Measurements from ENCODE around the gene STX4. TPM values are rescaled to one million over a fixed set of nuclear protein-coding genes. Genes with fewer than 3 reads are reported as not detected.

Gene STX4
- total and polyA plus RNA-seq, 9 of the 15 experiments (the other 6 are each of a cell fraction or from before 2014, with no cell fraction given) = 3.2 to 48.0 (median 21.5) TPM

GRCh38 chr16:31005350-31006085, 27.8 kb upstream of the STX4 start (continued):
- TF ChIP-seq ARID4B (CRISPR knock-in tag; IDR thresholded peaks at IDR 0.05) = no peak
- no peak for TF ChIP-seq GTF3C2 (IDR thresholded peaks at IDR 0.05; ENCODE audit: borderline replicate concordance, extremely low read depth, insufficient read length)
- no peak for TF ChIP-seq ZBTB7A (IDR thresholded peaks at IDR 0.05; ENCODE audit: borderline replicate concordance, control insufficient read depth, low read depth, low read length)
- TF ChIP-seq PTRF (tag; IDR thresholded peaks at IDR 0.05) = no peak
- 0 out of 4 replicates have a peak, but pooled peaks of 1 of the 2 experiments have one; percentile 7 for TF ChIP-seq KDM1A (IDR thresholded peaks at IDR 0.05)
- TF ChIP-seq SMARCA5 (IDR thresholded peaks at IDR 0.05) = peak; percentile 51; the same call in 1 of the 2 replicates
- TF ChIP-seq SPI1 (IDR thresholded peaks at IDR 0.05; ENCODE audit: borderline replicate concordance, low read depth, low read length) = no peak
- TF ChIP-seq HNRNPLL (IDR thresholded peaks at IDR 0.05; ENCODE audit: low read depth, low read length, poor library complexity, severe bottlenecking) = no peak
- no peak for TF ChIP-seq GTF2E2 (tag; IDR thresholded peaks at IDR 0.05)
- TF ChIP-seq ZNF717 (CRISPR knock-in tag; IDR thresholded peaks at IDR 0.05) = no peak
- TF ChIP-seq MEF2D (tag; conservative IDR thresholded peaks at IDR 0.05; ENCODE audit: low read depth) = no peak
- no peak for TF ChIP-seq SMC3 (conservative IDR thresholded peaks at IDR 0.05; ENCODE audit: insufficient read depth, low read depth, low read length)
- no peak for TF ChIP-seq PRPF4 (IDR thresholded peaks at IDR 0.05; ENCODE audit: insufficient read depth, low read depth, low read length, poor library complexity, severe bottlenecking)
- no peak for TF ChIP-seq CREB3L1 (IDR thresholded peaks at IDR 0.05; ENCODE audit: borderline replicate concordance, low read depth)
- TF ChIP-seq RAD21 (CRISPR knock-in tag; conservative IDR thresholded peaks at IDR 0.05 in 1 of 2, IDR thresholded peaks at IDR 0.05 in 1 of 2) = no peak
- peak; percentile 23 for TF ChIP-seq RBM25 (IDR thresholded peaks at IDR 0.05; ENCODE audit: low read depth, low read length, severe bottlenecking)
- no peak for TF ChIP-seq GABPB1 (CRISPR knock-in tag; IDR thresholded peaks at IDR 0.05)
- peak; percentile 50 for TF ChIP-seq ZFP36 (IDR thresholded peaks at IDR 0.05; ENCODE audit: low read depth, low read length, partially characterized antibody)

All from K562 (cell line).